ENCODE data around the gene LAMA5.

LAMA5 gene

DNA sequence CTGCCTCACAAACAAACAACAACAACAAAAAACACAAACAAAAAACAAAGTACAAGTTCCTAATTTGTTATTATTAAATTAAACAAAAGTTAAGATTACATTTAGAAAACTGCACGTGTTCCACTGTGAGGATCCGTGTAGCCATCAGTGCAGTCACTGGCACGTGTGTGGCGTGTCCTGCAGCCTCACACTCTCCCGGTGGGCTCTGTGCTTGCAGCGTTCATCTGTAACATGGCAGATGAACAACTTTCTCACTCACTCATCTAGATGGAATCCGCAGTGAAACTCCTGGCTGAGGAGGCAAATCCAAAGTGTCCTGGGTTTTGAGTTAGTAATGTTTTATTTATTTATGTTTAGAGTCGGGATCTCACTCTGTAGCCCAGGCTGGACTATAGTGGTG, 77.2 kb downstream of the LAMA5 start:
- no peak for DNase-seq (ENCODE audit: low read depth in 3 of 3)

DNA sequence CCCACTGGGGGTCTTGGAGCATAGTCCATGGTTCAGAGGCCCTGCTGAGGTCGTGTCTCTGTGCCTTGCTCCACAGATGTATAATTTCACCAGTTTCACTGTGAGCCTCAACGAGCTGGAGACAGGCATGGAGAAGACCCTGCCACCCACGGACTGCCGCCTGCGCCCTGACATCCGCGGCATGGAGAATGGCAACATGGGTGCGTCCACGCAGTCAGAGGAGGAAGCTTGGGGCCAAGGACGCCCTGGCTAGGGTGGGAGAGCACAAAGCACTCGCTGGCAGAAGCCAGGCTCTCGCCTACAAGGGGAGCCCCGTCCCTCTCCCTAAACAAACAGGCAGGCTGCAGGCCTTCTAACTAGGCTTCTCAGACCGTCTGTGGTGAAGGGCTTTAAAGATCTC, 78.0 kb downstream of the LAMA5 start:
- DNase-seq (ENCODE audit: low read depth in 3 of 3), result no peak

GRCh38 chr20:62288535-62289105, 78.5 kb downstream of the LAMA5 start:
- DNase-seq (ENCODE audit: low read depth in 3 of 3), result no peak

- no peak for DNase-seq (ENCODE audit: low read depth in 3 of 3)
These were observed 79.2 kb downstream of the LAMA5 start for GRCh38 chr20:62287759-62288534.

- no peak for DNase-seq (ENCODE audit: low read depth in 3 of 3)
These were observed 80.0 kb downstream of the LAMA5 start for GRCh38 chr20:62287129-62287528.

DNA sequence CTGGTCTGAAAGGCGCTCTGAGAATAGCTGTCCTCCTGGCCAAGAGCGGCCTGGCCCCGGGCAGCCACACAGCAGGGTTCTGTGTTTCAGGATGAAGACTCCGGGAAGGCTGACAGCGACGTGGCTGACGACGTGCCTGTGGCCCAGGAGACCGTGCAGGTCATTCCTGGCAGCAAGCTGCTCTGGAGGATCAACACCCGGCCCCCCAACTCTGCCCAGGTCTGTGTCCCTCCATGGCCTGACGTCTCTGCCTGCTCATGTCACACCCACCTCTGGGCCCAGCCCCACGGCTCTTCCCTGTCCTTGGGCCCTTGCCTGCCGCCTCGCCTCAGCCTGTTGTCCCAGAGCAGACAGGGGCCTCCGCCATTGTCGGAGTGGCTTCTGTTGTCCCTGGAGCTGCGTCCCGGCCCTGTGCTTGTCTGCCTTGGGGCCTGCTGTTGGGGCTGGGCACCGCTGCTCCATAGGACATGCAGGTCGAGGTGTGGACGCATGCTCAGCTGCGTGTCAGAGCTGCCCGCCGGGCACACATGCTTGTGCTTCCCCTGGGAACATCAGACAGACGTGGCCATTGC, 80.5 kb downstream of the LAMA5 start:
- no peak for DNase-seq (ENCODE audit: low read depth in 3 of 3)

- DNase-seq (ENCODE audit: low read depth in 3 of 3), result no peak
These were observed 81.4 kb downstream of the LAMA5 start for GRCh38 chr20:62285722-62286121.

- DNase-seq (ENCODE audit: low read depth in 3 of 3), result no peak
These were observed 82.0 kb downstream of the LAMA5 start for GRCh38 chr20:62285151-62285550.

DNA sequence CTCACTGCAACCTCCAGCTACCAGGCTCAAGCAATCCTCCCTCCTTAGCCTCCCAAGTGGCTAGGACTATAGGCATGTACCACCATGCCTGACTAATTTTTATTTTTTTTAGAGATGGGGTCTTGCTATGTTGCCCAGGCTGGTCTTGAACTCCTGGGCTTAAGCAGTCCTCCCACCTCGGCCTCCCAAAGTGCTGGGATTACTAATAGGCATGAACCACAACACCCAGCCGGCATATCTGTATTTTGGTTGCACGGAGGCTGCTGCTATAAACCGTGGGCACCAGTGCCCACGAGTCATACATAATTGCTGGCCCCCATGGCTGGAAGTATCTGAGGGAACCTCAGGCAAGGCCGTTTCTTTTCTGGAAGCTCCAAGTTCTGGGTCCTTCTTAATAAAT, 82.7 kb downstream of the LAMA5 start:
- no peak for DNase-seq (ENCODE audit: low read depth in 3 of 3)

- DNase-seq (ENCODE audit: low read depth in 3 of 3), result no peak
These were observed 84.1 kb downstream of the LAMA5 start for GRCh38 chr20:62282877-62283503.

- no peak for DNase-seq (ENCODE audit: low read depth in 3 of 3)
These were observed 85.0 kb downstream of the LAMA5 start for GRCh38 chr20:62282103-62282502.

- no peak for DNase-seq (ENCODE audit: low read depth in 3 of 3)
These were observed 85.8 kb downstream of the LAMA5 start for GRCh38 chr20:62281161-62281933.

DNA sequence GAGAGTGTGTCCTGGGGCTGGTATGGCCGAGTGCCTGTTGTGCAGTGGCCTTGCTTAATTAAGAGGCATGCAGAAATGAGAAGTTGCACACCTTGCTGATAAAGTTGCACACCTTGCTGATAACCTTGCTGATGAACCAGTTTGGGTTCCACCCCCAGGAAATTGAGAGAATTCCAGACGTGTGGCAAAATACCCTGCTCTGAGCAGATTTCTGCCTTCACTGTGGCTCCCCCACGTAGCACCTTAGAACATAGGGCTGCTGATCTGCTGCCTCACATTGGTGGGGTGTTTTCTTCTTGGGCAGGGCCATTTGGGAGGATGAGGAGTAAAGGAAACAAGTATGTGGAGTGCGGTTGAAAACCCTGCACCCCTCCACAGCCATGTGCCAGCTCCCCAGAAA, 86.8 kb downstream of the LAMA5 start:
- no peak for DNase-seq (ENCODE audit: low read depth in 3 of 3)

DNA sequence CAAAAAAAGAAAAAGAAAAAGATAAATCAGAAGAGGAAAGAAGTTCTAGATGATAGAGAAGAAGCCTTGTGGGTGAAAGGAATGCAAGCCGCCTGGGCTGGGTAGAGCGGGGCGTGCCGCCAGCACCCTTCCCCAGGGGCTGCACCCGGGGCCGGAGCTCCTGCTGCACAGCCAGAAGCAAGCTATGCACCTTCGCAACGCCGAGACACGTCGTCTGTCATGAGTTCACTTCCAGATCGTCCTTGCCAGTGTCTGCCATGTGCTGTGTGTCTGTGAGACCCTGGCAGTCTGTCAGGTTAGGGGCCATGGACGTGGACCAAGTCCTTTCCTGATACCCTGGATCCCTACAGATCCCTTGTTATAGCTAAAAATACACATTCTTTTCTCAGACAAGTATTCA, 89.9 kb downstream of the LAMA5 start:
- no peak for DNase-seq (ENCODE audit: low read depth in 3 of 3)

DNA sequence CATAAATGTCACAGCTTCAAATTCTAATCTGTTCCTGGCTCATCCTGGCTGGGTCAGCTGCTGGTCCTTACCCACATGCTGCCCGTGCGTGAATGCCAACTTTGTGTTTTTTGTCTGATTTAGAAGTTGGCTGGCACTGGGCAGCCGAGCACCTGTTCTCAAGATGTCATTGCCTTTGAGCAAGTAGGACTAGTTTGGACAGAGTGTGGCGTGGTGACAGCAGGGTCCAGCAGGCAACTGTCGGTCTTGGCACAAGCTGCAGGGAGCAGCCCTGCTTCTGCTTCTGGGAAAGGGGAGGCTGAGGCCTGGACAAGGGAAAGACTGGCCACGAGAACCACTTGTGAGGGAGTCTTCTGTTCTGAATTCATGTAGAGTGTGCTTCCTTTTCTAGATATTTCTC, 90.7 kb downstream of the LAMA5 start:
- no peak for DNase-seq (ENCODE audit: low read depth in 3 of 3)

- DNase-seq (ENCODE audit: low read depth in 3 of 3), result no peak
These were observed 91.9 kb downstream of the LAMA5 start for GRCh38 chr20:62275219-62275618.

DNA sequence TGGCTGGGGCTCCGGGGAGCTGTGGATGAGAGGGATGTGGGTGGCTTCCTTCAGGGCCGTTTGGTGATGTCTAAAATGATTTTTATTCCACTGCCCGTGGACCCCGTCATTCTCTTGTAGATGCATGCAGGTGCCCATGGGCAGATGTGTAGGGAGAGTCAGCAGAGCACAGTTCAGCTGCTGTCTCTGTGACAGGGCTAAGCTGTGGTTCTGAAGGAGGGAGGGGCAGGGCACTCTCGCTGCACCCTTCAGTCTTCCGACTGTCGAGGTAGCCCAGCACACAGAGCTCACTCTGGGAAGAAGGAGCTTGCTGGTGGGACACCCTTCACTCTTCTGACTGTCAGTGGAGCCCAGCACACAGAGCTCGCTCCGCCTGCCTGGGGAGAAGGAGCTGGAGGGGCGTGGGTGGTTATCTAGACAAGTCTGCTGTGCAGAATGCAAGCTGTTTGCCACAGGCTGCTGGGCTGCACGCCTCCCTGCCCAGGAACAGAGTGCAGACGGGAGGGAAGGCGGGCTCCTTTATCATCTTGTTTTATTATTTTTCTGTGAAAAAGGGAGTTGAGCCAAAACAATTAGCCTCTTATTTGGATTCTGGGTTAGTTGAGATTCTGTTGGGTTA, 92.7 kb downstream of the LAMA5 start:
- DNase-seq (ENCODE audit: low read depth in 3 of 3), result no peak

GRCh38 chr20:62273416-62273815, 93.7 kb downstream of the LAMA5 start:
- DNase-seq (ENCODE audit: low read depth in 3 of 3), result no peak

GRCh38 chr20:62272200-62272599, 94.9 kb downstream of the LAMA5 start:
- DNase-seq (ENCODE audit: low read depth in 3 of 3), result no peak

- no peak for DNase-seq (ENCODE audit: low read depth in 3 of 3)
These were observed 97.2 kb downstream of the LAMA5 start for GRCh38 chr20:62269871-62270270.

GRCh38 chr20:62269378-62269777, 97.7 kb downstream of the LAMA5 start:
- no peak for DNase-seq (ENCODE audit: low read depth in 3 of 3)
